C4-2B (cell line): ENCODE results near the gene DEDD2.

Source experiments
- H3K27ac ChIP-seq: fragments of 450-650 bp; 2 replicates; pipeline ENCODE4 v1.5.1; 2017
- CTCF ChIP-seq: fragments of 450-650 bp; conservative IDR thresholded peaks from 2 replicates; pipeline ENCODE4 v1.5.1; 2017; ENCODE audit warnings: mild to moderate bottlenecking
- ZFX ChIP-seq: fragments of 450-650 bp; IDR thresholded peaks from 2 replicates; pipeline ENCODE4 v1.6.1; 2017

Gene DEDD2

DNA sequence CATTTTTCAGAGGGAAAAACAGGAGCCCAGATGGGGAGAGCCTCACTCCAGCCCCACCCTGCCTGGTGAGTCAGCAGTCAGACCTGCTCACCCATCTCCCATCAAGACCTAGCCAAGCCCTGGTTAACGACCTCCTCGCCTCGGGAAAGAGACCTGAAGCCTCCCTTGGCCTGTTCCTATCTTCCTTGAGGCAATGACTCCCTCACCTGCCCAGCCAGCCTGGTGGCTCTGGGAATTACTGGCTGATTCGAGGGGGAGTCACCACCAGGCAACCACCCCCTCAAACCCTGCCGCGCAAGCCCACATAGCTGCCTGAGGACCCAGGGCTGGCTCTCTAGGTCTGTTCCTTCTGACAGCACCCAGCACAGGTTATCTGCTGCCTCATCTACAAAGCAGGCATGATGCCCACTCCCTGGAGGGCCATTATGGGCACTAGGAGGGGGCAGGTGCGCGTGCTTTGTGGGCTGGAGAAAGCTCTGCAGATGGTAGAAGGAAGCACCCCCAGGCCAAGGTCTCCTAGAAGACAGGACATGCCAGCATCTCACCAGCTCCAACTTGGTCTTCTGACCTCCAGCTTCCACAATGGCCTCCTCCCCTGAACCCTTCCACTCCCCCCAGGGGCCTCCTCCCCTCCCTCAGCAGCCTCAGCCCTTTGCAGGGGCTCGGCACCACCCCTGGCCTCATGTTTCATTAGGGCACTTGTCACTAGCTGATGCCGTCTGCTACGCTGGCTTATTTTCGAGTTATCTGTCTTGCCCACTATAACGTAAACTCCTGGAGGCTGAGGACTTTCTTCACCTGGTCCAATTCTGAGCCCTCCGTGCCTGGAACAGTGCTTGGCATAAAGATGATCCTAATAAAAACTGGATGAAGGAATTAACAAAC lies 10.4 kb downstream of the DEDD2 start:
- TF ChIP-seq CTCF (no peak), ZFX (no peak)
- H3K27ac ChIP-seq, result no peak overlapping the region

DNA sequence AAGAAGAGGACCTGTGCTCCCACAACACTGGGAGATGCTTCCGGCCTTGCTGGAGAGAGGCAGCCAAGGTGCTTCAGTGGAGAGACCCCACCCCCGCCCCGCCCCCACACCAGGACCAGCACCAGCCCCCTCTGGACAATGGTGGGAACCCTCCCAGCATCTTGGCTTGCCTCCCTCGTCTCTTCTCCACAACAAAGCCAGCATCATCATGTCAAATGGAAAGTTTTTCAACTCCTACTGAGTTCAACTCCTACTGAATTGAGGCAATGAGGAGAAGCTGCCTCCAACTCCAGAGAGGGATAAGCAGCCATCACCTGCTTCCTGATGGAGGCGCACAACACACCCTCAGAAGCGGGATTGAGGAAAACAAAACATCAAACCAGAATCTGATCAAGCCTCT lies 12.8 kb downstream of the DEDD2 start:
- no peak for TF ChIP-seq CTCF
- no peak for TF ChIP-seq ZFX

GRCh38 chr19:42203700-42204099 lies 13.8 kb downstream of the DEDD2 start:
- TF ChIP-seq ZFX (no peak), CTCF (no peak)
- no peak overlapping the region for H3K27ac ChIP-seq

More for the DNA sequence above, 12.8 kb downstream of the DEDD2 start:
- no peak overlapping the region for H3K27ac ChIP-seq

GRCh38 chr19:42202290-42202880 lies 15.1 kb downstream of the DEDD2 start:
- no peak for TF ChIP-seq CTCF
- no peak for TF ChIP-seq ZFX
- H3K27ac ChIP-seq, result no peak overlapping the region

- no peak overlapping the region for H3K27ac ChIP-seq
- TF ChIP-seq CTCF (no peak), ZFX (no peak)
These were observed 15.8 kb downstream of the DEDD2 start for GRCh38 chr19:42201489-42202289.

DNA sequence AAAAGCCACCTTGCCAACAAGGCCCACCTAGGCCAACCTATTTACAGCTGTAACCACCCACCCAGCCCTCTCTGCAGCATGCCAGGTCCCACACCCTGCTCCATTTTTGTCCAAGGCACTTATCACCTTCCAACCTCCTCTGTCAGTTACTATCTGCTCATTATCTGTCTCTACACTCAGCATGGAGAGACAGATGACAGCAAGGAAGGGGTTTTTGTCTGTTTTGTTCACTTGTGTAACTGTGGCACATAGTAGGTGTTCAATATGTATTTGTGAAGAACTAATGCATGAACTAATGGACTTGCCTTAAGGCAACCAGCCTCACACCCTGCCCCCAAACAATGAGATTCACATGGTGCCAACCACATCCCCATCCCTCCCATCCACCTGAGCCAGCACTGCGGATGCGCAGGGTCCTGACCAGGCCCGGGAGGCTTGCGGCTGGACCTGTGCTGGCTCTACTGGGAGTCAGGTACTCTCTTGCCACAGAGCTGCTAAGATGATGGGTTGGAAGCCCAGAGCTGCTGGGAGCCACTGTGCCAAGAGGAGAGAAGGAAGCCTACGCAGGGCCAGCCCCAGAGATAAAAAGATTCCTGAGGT lies 17.3 kb downstream of the DEDD2 start:
- H3K27ac ChIP-seq, result no peak overlapping the region
- TF ChIP-seq ZFX (no peak), CTCF (no peak)
